ENCODE results near the gene GALNT2.

Gene GALNT2

DNA sequence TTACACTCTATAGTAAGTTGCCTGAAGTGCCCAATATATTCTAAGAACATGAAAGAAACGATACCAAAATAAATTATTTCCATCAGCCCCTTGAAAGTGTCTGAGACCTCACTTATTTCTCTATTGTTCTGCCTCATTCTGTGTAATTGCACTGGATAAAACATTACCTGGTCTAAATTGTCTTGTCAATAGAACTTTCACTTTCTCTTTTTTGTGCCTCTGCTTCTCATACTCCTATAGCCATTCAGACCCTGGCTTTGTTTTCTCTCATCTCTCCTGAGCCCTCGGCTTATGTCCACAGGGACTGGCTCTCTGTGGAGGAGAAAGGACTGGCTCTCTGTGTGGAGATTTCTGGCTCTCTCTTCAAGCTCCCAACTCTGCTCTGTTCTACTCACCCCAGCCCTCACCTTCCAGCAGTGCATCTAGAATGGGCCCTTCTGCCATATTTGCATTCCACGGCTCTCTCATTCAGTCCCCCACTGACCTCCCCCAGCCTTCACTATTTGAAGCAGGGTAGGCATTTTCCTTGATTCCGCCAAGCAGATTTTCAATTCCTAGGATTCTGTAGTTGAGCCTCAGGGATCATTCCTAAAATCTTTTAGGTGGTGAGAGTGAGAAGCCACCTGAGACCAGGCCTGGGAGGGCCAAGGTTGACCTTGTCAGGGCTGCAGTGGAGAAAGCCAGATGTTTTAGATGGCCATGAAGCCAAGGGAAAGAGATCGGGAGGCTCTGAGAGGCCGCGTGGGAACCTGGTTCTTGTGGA lies 15.9 kb upstream of the GALNT2 start:
- DNase-seq (ENCODE audit: low spot score): no peak

DNA sequence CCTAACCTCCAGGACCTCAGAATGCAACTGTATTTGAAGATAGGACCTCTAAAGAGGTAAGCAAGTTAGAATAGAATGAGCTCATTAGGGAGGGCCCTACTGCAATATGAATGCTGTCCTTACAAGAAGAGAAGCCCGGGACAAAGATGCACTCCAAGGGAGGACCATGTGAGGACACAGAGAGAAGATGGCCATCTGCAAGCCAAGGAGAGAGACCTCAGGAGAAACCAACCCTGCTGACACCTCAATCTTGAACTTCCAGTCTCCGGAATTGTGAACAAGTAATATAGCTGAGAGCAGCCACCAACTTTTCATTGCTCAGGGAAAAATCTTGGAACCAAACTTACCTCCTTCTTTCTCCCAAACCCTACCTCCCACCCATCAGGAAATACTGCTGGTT lies 15.0 kb upstream of the GALNT2 start:
- DNase-seq (ENCODE audit: low spot score): no peak

DNA sequence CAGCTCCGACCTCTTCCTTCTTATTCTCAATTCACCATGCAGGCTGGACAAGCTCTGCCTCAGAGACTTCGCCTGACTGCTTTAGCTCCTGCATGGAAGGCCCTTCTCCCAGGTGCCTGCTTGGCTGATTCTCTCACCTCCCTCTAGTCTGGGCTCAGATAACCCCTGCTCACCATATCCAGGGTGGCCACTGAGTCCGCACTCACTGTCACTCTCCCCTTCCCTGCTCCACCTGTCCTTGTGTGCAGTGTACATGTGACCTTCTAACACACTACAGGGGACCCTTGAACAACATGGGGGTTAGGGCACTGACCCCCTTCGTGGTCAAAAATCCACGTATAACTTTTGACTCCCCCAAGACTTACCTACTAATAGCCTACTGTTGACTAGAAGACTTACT lies 14.4 kb upstream of the GALNT2 start:
- DNase-seq (ENCODE audit: low spot score): no peak

DNA sequence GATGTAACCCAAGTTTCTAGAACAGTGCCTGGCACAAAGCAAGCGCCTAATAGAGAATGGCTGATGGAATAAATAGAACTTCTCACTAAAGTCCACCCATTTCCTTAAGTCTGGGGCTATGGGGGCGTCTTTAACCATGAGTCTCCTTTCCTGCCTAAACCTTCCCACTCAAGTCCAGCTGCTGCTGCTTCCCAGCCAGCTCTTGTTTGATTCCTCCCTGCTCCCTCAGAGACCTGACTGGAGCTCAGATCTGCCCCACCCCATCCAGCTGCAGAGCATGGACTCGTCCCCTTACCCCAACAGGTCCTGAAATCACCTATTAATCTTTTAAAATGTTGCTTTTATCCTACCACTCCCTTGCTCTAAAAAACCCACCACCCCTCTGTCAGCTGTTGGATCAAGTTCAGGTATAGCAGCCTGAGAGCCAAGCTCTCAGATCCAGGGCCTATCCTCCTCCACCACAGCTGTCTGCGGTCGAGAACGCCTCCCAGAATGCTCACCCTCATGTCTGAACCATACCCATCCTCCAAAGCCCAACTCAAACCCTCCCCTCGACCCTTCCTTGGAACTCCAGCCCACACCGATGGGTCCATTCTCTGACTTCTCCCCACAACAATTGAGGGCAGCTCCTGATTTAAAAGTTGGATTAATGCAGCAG lies 12.8 kb upstream of the GALNT2 start:
- no peak for DNase-seq (ENCODE audit: low spot score)

DNA sequence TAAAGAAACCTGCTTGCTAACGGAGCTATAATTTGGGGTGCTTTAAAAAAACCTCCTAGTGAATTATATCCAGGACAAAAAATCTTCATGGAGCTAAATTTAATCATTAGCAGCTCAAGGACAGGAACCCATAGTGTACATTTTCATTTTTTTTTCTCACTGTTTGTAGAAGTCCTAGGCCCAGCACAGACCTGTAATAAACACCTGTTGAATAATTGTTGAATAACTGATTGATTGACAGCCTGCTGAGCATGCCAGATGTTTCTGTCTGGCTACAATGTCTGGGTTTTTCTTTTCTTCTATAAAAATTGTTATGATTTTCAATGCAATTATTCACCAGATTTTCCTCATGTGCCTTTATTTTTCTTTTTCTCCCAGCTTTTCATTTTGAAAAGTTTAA lies 10.9 kb upstream of the GALNT2 start:
- DNase-seq (ENCODE audit: low spot score): no peak

DNA sequence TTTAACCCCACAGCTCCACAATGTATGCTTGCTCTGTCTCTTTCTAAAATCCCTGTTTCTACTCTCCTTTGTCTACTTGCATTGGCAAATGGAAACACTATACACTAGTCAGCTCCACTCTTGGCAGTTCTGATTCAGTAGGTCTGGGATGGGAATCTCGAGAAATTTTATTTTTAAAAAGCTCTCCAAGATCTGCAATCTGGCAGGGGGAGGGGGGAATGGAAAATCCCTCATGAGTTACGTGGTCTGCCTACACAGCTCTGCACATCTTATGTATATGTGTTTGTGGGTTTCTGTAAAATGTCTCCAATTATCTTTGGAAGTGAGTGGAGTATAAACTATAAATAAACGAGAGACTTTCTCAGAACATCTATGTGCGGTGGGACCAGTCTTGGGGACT lies 9.9 kb upstream of the GALNT2 start:
- no peak for DNase-seq (ENCODE audit: low spot score)

DNA sequence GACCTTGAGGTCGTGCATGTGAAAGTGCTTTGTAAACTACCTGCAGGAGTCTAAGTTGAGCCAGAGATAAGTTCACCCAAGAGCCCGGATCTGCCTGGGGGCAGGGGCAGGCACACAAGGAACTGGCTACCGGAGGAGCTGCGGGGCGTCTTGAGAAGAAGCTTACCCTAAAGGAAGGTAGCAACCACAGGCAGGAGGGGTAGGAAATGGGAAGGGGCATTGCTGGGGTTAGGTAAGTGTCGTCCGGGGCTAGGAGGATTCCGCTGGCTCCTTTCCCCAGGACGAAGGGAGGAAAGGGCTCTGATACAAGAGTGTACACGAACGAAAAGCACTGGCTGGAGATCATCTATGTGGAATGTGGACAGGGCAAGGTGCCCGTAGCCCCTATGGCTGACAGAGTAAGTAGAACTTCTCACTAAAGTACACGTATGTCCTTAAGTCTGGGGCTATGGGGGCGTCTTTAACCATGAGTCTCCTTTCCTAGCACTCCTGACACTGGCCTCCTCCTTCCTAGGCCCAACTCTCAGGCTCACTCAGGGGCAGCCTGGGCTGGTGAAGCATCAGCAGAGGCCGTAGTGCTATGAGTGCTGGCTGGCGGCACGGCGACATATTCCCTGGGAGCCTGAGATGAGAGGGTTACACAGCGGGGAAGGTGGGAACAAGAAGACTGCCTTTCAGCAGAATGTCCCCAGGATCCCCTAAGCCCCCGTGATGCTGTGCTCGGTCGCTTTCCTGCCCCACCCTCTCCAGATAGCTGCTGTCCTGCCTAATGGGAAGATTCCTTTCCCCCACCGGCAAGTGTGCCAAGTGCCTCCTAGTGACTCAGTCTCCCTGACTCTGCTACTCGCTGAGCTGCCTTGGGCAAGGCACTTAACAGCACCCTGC lies 9.1 kb upstream of the GALNT2 start:
- no peak for DNase-seq (ENCODE audit: low spot score)

DNA sequence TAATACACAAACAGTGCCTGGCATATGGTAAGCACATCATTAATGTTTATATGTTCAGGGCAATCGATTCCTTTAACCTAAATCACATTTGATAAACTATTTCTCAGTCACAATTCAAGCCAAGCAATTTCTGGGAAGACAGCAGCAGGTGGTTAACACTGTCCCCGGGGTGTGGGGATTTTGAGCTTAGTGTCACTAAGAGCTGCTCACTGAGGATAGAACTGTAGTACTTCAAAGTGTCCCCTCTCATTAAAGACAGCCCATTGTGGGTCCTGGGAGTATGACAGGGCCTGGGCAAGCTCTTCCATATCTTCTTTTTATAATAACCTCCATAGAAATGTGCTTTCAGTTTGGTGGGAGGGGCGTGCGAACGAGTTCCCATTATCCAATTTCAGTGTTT lies 8.4 kb upstream of the GALNT2 start:
- no peak for DNase-seq (ENCODE audit: low spot score)

DNA sequence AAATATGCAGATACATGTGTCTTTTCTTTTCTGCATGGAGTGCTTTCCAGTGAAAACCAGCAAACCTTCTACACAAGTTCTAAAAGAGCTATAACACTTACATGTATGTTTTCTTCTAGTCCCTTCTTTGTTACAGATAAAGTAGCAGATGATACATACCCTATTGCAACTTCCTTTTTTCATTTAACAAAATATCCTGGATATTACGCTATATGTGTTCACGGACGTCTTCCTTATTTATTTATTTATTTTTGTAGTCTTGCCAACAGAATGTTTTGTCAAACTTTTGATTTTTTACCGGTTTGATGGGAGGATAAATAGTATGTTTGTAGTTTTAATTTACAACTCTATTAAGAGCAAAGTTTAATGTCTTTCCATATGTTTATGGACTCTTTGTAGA lies 5.2 kb upstream of the GALNT2 start:
- DNase-seq (ENCODE audit: low spot score): no peak

DNA sequence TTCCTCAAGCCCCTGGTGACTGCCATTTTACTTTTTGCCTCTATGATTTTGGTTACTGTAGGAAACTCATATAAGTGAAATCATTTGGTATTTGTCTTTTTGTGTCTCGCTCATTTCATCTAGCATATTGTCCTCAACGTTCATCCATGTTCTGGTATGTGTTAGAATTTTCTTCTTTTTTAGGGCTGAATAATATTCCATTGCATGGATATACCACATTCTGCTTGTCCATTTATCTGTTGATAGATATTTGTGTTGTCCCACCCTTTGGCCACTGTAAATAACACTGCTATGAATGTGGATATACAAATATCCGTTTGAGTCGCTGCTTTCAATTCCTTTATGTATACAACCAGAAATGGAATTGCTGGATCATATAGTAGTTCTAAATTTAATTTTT lies 4.5 kb upstream of the GALNT2 start:
- DNase-seq (ENCODE audit: low spot score): no peak

DNA sequence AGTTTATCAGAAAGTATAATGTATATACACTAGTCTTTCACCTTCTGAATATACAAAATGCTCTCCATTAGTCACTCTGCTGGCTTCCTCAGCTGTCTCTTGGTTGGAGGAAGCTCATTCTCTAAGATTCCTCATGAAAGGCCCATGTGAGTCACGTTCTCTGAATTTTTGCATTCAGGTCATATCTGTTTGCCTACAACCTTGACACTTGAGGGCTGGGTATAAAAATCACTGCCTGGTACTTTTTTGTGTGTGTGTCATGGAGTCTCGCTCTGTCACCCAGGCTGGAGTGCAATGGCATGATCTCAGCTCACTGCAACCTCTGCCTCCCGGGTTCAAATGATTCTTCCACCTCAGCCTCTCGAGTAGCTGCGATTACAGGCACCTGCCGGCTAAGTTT lies 2.8 kb upstream of the GALNT2 start:
- DNase-seq (ENCODE audit: low spot score): no peak

DNA sequence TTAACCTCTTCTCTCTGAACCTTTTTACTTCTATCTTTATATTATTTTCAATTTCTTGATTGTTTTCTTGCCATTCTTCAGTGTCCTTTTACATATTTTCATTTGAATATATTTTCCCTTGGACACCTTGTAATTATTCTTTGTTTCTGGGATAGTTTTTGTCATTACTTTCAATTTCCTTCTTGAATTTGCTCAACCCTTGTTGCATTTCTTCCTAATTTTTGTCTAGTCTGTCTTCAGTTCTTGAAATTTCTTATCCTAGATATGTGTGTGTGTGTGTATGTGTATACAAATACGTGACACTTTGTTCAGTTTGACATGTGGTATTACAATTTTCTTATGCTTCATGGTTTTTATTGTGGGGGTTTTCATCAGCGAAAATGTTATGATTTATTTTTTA lies 1.9 kb upstream of the GALNT2 start:
- DNase-seq (ENCODE audit: low spot score): no peak

DNA sequence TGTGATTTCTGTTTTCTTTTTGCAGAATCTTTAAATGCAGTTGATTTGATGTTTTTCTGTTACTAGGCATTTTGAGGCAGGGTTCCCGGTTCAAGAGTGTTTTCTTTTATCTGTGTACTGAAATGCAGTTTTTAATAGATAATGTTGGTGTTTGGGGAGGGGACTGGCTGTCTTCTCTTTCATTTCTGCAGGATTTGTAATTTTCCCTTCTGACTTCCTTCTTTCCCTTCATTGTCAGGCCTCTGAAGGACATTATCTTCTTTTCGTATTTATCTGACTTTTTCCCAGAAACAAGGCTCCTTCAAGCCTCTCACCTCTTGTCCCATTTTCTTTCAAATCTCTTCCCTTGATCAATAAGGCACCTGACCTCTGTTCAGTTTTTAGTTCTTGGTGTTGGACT lies 1.5 kb upstream of the GALNT2 start:
- DNase-seq (ENCODE audit: low spot score): no peak

DNA sequence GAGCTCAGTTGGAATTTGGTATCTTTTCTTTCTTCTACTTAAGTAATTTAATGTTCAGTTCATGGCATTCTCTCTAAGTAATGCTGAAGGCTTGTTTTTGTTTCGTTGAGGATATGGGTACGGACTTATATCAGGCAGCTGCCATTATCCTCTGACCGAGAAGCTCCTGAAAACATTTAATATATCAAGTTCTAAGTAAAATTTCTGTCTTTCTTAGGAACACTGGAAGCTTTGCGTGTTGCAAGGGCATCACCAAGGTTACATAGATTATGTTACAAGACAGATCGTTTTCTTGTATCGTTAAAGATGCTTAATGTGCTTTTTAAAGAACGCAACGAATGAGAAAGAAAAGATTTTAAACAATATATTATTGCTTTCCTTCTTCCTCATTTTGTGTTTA lies 1.0 kb upstream of the GALNT2 start:
- DNase-seq (ENCODE audit: low spot score): no peak

DNA sequence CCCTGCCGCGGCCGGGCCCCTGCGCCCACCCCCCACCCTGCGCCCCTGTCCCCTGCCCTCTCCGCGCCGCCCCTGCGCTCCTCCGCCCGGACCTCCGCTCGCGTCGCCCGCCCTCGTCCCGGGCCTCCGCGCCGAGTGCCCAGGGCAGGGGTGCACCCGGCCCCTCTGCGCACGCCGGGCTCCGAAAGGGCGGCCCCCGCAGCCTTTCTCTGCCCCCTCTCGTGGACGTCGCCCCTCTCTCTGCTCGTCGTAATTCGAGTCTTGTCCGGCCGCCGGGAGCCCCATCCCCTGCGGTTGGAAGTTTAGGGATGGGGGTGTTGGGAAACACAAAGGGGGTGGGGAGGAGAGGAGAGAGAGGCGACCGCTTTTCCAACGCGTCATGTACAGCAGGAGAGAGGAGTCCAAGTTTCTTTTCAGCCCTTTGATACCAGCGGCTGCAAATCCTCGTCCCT lies 407 bp downstream of the GALNT2 start:
- DNase-seq (ENCODE audit: low spot score): peak; percentile 36

DNA sequence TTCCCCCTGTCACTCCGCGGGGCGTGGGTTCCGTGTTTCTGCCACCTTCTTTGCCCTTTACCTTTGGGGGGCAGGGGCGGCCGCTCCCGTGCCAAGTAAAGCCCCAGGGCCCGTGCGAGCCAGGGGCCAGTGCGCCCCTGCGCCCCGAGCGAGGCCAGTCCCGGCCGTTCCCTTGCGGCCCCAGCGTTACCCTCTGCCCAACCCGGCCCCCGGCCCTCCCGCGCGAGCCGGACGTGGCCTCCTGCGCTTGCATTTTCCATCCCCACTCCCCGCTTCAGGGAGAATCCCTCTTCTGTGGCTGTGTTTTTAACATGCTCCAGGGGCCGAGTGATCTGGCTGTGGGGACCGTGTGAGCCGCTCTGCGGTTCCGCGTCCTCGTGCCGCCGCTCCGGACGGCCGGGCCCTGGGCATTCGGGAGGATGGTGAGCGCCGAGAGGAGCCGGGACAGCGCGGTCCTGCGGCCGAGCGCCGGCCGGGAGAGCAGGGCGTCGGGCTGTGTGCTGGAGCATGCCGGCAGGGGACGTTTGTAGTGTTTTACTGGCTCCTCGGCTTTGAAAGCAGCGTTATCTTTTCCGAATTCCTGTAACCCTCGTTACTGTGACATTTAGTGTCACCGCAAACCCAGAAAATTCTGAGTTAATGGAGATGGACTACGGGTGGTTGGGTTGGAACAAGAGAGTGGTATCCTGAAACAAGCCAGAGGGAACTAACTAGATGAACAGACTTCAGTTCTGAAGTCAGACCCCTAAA lies 1.0 kb downstream of the GALNT2 start:
- DNase-seq (ENCODE audit: low spot score): peak; percentile 16

DNA sequence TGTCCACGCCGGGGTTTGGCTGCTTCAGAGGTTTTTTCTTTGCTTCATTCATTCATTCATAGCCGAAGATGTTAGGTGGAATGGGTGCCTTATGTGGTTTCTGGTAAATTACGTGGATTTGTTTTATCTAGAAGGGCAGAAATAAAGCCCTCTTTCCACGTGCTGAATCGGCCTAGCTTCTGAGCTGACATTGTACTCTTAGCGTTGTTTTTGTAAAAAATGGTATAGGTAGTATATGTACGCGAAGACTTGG lies 1.5 kb downstream of the GALNT2 start:
- no peak for DNase-seq (ENCODE audit: low spot score)

DNA sequence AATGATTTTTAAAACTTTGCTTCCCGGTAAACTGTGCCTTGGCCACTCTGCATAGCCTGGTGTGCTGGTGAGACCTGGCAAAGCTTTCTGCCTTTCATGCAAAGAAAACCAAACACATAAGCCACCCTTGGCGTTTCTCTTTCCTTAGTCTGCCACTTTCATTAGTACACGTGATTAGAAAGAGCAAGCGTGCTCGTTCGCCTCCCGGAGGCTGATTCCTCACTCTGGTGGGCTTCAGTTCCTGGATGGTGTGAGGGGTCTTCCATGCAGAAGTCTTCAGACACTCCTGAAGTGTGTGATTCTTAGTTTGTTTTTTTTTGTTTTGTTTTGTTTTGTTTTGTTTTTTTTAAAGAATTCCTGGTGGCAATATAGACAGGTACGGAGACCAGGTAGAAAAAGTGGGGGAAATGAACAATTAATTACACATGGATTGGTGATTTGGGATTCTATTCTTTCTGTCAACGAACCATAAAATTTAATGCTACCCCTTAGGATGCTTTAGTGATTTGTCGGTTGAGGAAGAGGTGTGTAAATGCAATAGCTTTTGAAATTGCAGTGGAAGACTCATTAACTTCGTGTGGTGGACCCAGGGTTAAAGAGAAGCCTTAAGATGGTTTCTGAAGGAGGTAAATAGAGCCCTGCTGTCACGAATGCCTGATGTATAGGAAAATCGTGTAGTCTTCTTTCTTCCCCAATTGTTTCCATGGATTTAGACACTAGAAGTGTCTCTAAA lies 2.1 kb downstream of the GALNT2 start:
- DNase-seq (ENCODE audit: low spot score): no peak

DNA sequence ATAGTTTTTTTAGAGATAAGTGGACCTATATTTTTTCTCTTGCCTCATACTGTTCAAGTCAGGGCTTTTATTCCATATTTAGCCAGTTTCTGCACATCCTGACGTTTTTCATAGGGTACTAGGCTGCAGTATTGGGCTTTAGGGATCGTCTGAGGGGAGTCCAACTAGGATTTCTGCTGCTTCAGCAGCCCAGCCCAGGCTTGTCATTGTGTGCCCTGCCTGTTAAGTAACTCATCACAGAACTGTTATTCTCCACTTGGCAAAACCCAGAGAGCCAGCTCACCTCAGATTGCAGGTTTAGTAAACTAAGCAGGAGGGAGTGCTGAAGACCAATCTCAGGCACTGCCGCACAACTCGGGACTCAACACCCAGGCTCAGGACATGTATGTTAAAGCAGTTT lies 2.8 kb downstream of the GALNT2 start:
- no peak for DNase-seq (ENCODE audit: low spot score)

DNA sequence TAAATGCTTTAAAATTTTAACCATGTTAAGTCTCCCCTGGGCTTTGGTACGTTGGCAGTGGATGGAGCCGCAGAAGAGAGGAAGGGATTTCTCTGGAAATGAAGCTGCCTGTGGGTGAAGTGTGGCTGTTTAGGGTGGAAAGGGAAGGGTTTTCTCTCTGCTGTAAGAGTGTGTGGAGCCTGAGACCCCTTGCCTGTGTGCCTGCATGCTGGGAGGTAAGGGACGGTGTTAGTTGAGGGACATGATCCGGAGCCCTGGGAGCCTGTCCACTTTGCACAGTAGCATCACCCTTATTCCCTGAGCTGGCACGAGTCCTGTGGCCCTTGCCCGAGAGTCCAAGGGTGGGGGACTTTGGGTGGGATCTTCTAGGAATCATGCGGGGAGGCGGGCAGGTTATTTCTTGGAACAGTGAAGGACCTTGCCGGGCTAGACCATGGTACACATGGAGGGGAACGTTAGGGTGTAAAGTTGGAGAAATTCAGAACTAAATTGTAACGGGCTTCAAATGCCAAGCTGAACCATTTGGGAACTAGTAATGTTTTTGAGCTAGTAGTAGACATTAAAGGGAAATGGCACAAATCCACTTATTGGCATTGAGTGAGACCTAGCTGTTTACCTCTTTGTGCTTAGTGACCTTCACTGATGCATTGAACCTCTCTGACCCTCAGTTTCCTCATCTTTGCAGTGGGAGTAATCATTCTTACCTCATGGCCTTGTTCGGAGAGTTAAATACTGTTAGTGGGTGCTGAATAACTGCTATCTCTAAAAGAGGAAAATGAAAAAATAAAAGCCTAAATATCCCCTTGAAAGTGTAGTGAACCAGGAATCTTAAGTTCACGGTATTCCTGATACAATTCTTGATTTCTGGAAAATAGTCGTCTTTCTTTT lies 3.5 kb downstream of the GALNT2 start:
- no peak for DNase-seq (ENCODE audit: low spot score)

DNA sequence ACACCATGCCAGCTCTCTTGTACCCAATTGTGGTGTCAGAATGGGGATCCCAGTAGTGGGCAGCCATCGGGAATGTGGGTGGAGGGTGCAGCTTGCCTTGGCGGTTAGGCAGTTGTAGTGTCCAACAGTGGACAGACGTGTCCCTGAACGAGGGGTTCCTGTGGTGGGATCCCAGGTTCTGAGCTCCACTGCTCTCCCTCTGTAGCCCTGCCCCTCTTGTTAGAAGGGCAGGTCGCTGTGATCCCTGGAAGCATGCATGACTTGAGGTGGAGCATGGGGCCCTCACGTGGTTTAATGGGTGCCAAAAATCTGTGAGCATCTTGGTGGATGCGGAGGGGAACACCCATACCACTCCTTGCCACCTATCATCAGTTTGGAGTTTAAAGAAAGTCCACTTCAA lies 4.3 kb downstream of the GALNT2 start:
- DNase-seq (ENCODE audit: low spot score): no peak
